Activated CD4-positive, alpha-beta T cell treated with anti-CD3 and anti-CD28 coated beads, Interleukin-2, amount 50 U/mL, for 1 hour (primary cell): ENCODE results near the gene ILDR2.

Source experiments
- DNase-seq: peaks from one replicate; pipeline ENCODE4 v3.0.0-alpha.2; 2020

Gene ILDR2

DNA sequence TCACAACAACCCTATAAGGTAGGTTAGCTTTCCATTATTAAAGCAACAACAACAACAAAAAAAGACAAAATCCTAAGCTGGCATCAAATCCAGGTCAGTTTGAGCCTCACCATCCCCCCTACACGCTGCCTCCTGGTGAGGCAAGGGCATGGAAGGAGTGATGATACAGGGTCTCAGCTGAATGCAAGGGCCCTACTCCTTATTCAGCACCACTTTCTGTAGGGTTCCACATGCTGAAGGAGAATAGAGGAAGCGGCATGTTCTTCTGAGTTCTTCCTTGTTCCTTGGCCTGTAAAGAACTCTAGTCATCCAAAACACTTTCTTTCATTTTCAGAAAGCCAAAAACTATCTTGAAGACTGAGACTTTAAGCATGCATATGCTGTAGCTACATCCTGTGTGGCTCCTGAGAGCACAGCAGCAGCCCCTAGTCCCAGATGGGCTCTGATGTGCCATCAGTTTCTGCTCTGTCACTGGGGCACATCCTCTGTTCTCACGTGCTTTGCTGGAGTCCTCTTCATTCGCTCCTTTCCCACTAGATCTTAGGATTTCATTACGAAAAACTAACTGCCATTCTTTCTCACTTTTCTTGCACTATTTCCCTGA, 6.2 kb downstream of the ILDR2 start:
- no peak for DNase-seq

GRCh38 chr1:166960858-166961474, 14.4 kb downstream of the ILDR2 start:
- no peak for DNase-seq

GRCh38 chr1:166956872-166957271, 18.5 kb downstream of the ILDR2 start:
- no peak for DNase-seq

- no peak for DNase-seq
Observed at GRCh38 chr1:166956057-166956850, 19.1 kb downstream of the ILDR2 start.

DNA sequence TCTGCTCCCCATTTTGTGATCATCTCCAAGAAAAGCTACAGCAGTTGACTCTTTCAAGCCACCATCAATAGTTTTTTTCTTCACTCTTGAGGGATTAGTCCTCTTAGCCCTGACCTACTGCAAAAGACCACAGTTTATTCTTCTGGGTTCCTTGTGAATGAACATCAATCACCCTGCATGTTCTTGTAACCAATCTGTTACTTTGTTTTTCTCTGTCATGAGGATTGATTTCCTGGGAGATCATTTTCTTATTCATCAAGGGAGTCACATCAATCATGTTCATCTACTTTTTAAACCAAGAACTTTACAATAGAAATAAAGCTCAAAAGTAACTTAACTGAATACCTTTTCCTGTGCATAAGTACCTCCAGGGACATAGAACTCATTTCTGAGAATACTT, 21.8 kb downstream of the ILDR2 start:
- DNase-seq = no peak

DNA sequence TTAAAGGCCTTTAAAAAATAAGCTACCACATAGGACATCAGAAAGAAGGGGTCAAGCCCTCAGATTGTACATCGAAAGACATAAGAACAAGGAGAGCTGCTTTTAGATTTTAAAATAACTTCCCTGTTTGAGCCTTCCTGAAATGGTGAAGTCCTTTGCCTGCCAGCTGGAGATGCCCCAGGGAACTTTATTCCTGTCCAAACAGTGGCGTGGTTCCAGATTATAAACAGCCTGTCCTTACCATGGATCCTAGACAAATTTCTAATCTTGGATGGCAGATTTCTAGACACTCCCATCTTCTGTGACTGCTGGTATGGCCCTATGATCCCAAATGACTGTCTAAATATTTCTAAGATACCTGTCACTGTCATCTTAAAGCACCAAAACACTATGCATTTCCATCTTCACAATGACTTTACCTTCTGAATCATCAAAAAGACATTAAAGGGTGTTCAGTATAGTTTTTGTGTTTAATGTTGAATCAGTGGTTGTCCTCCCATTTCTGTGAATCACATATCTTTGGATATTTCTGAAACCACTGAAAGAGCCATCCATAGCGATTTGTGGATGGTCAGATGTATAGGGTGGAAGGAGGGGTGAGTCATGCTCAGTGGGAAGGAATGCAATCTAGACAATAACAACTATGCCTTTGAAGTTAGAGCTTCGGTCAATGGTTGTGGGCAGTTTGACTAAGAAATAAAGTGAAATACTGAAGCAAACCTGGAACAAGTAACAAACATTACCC, 23.2 kb downstream of the ILDR2 start:
- DNase-seq = no peak

DNA sequence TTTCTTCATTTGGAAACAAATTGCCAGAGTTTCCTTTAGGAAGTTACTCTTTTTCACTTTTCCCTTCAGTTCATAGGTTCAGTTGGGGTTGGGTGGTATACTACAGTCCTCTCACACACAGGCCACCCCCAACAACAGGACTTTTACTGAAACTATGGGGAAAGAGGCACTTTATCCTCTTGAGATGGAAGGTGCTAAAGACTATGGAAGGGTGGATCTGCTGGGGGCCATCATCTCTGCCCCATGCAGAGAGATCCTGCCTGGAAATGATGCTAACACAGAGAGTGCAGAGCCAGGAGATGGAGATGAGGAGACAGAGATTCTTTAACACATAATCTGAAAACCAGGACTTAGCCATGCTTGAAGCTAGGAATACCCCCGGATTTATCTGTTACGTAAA, 24.3 kb downstream of the ILDR2 start:
- no peak for DNase-seq

GRCh38 chr1:166950156-166950555, 25.2 kb downstream of the ILDR2 start:
- DNase-seq = no peak

GRCh38 chr1:166948856-166949350, 26.4 kb downstream of the ILDR2 start:
- DNase-seq = no peak

GRCh38 chr1:166947398-166948043, 27.8 kb downstream of the ILDR2 start:
- DNase-seq = no peak

DNA sequence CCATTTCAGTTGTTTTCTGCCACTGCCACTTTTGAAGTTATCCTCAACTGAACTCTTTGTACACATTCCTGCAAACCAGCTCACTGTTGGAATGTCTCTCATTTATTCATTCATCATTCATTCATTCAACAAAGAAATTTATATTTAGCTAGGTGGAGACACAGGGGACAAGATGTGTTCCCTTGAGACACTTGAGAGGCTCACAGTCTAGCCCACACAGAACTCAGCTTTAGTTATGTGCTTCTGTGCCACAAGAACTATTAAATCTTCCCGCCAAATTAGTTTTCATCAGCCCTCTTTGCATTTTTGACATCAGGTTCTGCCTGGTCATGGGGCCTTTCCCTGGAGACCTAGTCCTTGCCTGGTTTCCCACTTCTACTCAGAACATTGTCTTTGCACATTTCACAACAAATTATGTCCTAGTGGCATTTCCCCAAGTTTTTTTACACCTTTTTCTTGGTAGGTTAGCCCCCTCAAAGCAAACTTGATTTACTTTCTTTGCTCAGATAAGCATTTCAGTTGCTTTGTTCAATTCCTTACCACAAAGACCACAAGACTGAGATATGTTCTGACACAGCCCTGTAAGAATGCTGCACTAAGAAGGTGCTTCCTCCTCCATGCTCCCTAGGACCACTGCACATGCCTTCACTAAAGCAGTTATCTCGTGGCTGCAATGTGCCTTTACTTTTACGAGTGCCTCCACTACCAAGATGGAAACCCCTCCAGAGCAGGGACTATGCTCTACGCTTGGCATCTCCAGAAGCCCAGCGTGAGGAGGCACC, 31.0 kb downstream of the ILDR2 start:
- DNase-seq = no peak

- DNase-seq = no peak
Observed at GRCh38 chr1:166939741-166940375, 35.5 kb downstream of the ILDR2 start.

DNA sequence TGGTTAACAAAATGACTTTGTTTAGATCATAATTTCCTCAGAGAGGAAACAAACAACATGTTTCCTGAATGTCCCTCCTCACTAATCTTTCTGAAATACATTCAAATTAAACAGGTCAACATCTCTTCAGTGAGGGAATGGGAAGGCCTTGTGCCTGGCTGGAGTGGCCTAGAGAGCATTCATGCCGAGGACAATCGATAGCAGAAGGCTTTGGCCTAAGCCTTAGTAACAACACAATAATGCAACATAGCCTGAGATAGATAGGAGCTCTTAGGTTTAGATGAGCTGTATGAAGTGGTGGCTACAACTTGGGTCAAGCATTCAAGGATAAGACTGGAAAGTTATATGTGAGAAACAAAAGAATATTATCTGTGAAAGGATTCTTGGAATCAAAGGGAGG, 37.4 kb downstream of the ILDR2 start:
- no peak for DNase-seq

GRCh38 chr1:166937329-166937728, 38.0 kb downstream of the ILDR2 start:
- no peak for DNase-seq

- DNase-seq = no peak
Observed at GRCh38 chr1:166933633-166934032, 41.7 kb downstream of the ILDR2 start.

- no peak for DNase-seq
Observed at GRCh38 chr1:166933140-166933539, 42.2 kb downstream of the ILDR2 start.

DNA sequence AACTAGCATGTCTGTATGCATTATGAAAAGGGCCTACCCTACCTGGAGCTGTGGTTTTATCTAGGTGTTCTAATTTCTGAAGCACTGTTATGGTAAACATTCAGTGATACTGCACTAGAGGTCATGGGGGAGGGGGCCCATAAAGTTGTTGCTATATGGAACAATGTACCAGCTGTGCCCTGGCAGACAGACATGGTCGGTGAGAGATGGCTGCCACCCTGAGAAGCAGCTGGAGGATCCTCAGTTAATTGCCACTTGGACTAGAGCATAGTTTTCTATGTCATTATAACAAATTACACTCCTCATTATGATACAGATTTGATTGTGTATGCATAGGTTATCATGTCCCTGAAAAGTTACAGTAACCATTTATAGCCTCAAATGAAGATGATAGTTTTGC, 45.4 kb downstream of the ILDR2 start:
- no peak for DNase-seq

- DNase-seq = no peak
Observed at GRCh38 chr1:166927701-166928100, 47.6 kb downstream of the ILDR2 start.

DNA sequence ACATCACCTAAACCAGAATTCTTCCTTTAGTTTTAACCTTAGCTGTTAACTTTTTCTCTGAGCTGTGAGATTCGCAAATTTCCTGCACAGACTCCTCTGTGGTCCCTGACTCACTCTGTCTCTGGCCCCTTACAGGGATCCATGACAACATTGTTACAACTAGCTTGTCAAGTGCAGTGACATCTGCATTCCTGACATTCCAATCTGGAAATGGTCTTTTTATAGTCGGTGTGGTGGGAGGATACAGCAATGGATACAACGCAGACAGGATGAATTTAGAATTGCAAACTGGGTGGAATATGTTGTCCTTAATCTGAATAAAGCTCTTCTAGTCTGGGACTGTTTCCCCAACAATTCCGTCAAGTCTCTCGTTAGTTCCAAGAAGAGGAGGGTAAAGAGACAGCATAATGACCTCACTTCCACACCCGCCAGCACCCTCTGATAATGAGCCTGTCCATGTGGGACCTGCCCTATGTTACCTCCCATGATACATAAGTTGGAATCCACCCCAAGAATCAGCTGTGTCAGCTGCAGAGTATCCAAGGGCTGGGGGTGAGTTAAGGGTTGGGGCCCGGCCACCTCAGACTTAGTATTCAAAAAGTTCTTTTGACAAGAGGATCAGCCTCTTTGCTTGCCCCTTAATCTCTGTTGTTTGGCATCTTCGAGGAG, 49.4 kb downstream of the ILDR2 start:
- DNase-seq = no peak

DNA sequence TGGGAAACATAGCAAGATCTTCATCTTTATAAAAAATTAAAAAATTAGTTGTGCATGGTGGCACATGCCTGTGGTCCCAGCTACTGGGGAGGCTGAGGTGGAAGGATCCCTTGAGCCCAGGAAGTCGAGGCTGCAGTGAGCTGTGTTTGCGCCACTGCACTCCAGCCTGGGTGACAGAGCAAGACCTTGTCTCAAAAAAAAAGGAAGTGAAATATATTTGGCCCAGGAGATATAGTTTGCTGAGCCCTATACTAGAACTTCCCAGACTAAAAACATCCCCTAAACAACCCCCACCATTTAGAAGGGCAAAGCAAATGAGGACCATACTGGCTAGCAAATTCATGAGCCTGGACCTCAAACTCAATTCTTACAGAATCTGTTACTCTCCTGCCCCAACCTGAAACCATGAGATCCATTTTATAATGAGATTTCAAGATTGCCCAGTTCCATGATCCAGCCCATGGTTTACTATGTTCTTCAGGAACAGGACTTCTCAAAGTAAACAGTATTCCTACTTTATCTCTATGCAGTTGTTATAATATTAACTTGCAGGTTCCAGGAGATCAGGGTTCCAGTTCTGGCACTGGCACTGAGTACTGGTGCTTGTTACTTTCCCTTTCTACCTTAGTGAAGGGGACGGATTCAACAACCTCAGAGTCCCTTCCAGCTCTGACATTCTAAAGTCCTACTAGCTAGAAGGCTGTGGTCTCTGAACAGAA, 50.4 kb downstream of the ILDR2 start:
- no peak for DNase-seq
